Measurements from ENCODE around the gene TMEM132D.

DNA sequence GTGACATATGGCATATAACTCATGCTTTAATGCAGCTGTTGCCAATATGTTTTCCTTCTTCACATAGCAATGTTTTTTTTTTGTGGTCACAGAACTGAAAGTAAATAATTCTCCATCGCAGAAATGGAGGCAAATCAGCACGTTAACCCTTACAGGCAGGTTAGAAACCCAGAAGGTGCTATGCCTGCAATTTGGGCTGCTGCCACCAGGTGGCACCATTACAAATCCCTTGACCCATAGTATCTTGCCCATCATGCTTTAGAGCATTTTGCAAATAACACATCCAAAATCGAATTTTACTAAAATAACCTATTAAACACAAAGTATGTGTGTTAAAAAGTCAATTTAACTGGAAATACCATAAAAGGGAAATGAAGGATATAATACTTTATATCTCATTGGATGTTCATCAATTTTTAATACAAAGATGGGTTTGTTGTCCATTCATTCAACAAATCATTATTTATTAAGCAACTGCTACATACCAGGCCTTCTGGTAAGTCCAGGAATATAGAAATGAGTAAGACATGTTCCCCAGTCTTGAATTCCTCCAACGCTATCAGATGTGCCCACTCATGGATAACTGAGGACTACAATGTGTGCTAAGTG, 710.5 kb downstream of the TMEM132D start:
- no peak for TF ChIP-seq POLR2AphosphoS5 (IDR thresholded peaks at IDR 0.05; ENCODE audit: insufficient read depth in 1 of 2, low read depth in 1 of 2)
- TF ChIP-seq, protein P1, sequence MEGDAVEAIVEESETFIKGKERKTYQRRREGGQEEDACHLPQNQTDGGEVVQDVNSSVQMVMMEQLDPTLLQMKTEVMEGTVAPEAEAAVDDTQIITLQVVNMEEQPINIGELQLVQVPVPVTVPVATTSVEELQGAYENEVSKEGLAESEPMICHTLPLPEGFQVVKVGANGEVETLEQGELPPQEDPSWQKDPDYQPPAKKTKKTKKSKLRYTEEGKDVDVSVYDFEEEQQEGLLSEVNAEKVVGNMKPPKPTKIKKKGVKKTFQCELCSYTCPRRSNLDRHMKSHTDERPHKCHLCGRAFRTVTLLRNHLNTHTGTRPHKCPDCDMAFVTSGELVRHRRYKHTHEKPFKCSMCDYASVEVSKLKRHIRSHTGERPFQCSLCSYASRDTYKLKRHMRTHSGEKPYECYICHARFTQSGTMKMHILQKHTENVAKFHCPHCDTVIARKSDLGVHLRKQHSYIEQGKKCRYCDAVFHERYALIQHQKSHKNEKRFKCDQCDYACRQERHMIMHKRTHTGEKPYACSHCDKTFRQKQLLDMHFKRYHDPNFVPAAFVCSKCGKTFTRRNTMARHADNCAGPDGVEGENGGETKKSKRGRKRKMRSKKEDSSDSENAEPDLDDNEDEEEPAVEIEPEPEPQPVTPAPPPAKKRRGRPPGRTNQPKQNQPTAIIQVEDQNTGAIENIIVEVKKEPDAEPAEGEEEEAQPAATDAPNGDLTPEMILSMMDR (IDR thresholded peaks at IDR 0.05), result no peak

Data from vagina (tissue), 2 donors.